ENCODE measurements around the gene ST8SIA6. TPM values are rescaled to one million over a fixed set of nuclear protein-coding genes. Genes with fewer than 3 reads are reported as not detected.
A peak's percentile ranks its signal among the peaks of the same experiment; 100 is the strongest.

The ST8SIA6 gene
- total and polyA plus RNA-seq, 5 donors from 2014 or later = 5.6 to 10.8 (median 9.0) TPM

GRCh38 chr10:17423632-17424186 lies 30.7 kb downstream of the ST8SIA6 start:
- ATAC-seq (ENCODE audit: low read depth in 2 of 2) (no peak), DNase-seq (peak in 1 of 3 donors; percentile 19)
- peaks cover 65% of the 10 kb centered on the region for H3K4me1 ChIP-seq (ENCODE audit: control insufficient read depth, insufficient read depth, low read length, poor library complexity, severe bottlenecking)
- no peaks in the 10 kb centered on the region for H3K27me3 Mint-ChIP-seq
- peak overlapping the region; percentile 37 for H3K27ac ChIP-seq (ENCODE audit: insufficient read depth, low read length, poor library complexity, severe bottlenecking)
- H3K9me3 Mint-ChIP-seq = no peaks in the 10 kb centered on the region
- H3K9me3 ChIP-seq (ENCODE audit: control insufficient read depth in 2 of 2, low read length in 2 of 2) = no peaks in the 10 kb centered on the region
- peak overlapping the region; percentile 28 to 64 (median 58) for H3K4me3 Mint-ChIP-seq
- H3K4me3 ChIP-seq (ENCODE audit: low read depth, low read length) = no peak overlapping the region
- H3K36me3 ChIP-seq (ENCODE audit: control insufficient read depth, insufficient read depth, low read length) = no peaks in the 10 kb centered on the region
- H3K4me1 Mint-ChIP-seq = peaks cover 39 to 89% (median 51%) of the 10 kb centered on the region in 4 donors
- no peaks in the 10 kb centered on the region for H3K36me3 Mint-ChIP-seq
- no peaks in the 10 kb centered on the region for H3K27me3 ChIP-seq (ENCODE audit: control insufficient read depth, insufficient read depth, low read length)
- H3K27ac Mint-ChIP-seq = peak overlapping the region; percentile 89 to 94 (median 93)

- no peaks in the 10 kb centered on the region for H3K9me3 Mint-ChIP-seq
- DNase-seq = no peak
- no peaks in the 10 kb centered on the region for H3K36me3 ChIP-seq (ENCODE audit: control insufficient read depth, insufficient read depth, low read length)
- no peak overlapping the region for H3K4me3 Mint-ChIP-seq
- H3K27me3 ChIP-seq (ENCODE audit: control insufficient read depth, insufficient read depth, low read length) = no peaks in the 10 kb centered on the region
- H3K27ac ChIP-seq (ENCODE audit: insufficient read depth, low read length, poor library complexity, severe bottlenecking) = no peak overlapping the region
- H3K9me3 ChIP-seq (ENCODE audit: control insufficient read depth in 2 of 2, low read length in 2 of 2) = no peaks in the 10 kb centered on the region
- no peaks in the 10 kb centered on the region for H3K36me3 Mint-ChIP-seq
- peaks cover 34 to 81% (median 44%) of the 10 kb centered on the region in 4 donors for H3K4me1 Mint-ChIP-seq
- H3K4me3 ChIP-seq (ENCODE audit: low read depth, low read length) = peak overlapping the region; percentile 21
- ATAC-seq (ENCODE audit: low read depth in 2 of 2) = no peak
- H3K27ac Mint-ChIP-seq = peak overlapping the region; percentile 79 to 94 (median 89)
- H3K27me3 Mint-ChIP-seq = no peaks in the 10 kb centered on the region
- H3K4me1 ChIP-seq (ENCODE audit: control insufficient read depth, insufficient read depth, low read length, poor library complexity, severe bottlenecking) = peaks cover 57% of the 10 kb centered on the region
These were observed 31.5 kb downstream of the ST8SIA6 start for GRCh38 chr10:17422931-17423330.

GRCh38 chr10:17418249-17418648 lies 36.1 kb downstream of the ST8SIA6 start:
- no peak overlapping the region for H3K4me3 Mint-ChIP-seq
- peaks cover 0 to 8% (median 3%) of the 10 kb centered on the region in 7 donors for H3K9me3 Mint-ChIP-seq
- Histone ChIP-seq H3K27me3 (ENCODE audit: control insufficient read depth, insufficient read depth, low read length) (no peaks in the 10 kb centered on the region), H3K27ac (ENCODE audit: insufficient read depth, low read length, poor library complexity, severe bottlenecking) (no peak overlapping the region), H3K36me3 (ENCODE audit: control insufficient read depth, insufficient read depth, low read length) (no peaks in the 10 kb centered on the region), H3K4me1 (ENCODE audit: control insufficient read depth, insufficient read depth, low read length, poor library complexity, severe bottlenecking) (peaks cover 10% of the 10 kb centered on the region), H3K9me3 (ENCODE audit: control insufficient read depth in 2 of 2, low read length in 2 of 2) (no peaks in the 10 kb centered on the region), H3K4me3 (ENCODE audit: low read depth, low read length) (no peak overlapping the region)
- DNase-seq (no peak), ATAC-seq (ENCODE audit: low read depth in 2 of 2) (no peak)
- H3K27ac Mint-ChIP-seq = no peak overlapping the region
- H3K27me3 Mint-ChIP-seq = no peaks in the 10 kb centered on the region
- H3K36me3 Mint-ChIP-seq = peaks cover 10% of the 10 kb centered on the region
- peaks cover 25 to 70% (median 36%) of the 10 kb centered on the region in 4 donors for H3K4me1 Mint-ChIP-seq

GRCh38 chr10:17416442-17417211 lies 37.8 kb downstream of the ST8SIA6 start:
- no peak for DNase-seq
- Histone ChIP-seq H3K27ac (ENCODE audit: insufficient read depth, low read length, poor library complexity, severe bottlenecking) (no peak overlapping the region), H3K4me3 (ENCODE audit: low read depth, low read length) (no peak overlapping the region), H3K9me3 (ENCODE audit: control insufficient read depth in 2 of 2, low read length in 2 of 2) (no peaks in the 10 kb centered on the region), H3K4me1 (ENCODE audit: control insufficient read depth, insufficient read depth, low read length, poor library complexity, severe bottlenecking) (no peaks in the 10 kb centered on the region), H3K27me3 (ENCODE audit: control insufficient read depth, insufficient read depth, low read length) (no peaks in the 10 kb centered on the region), H3K36me3 (ENCODE audit: control insufficient read depth, insufficient read depth, low read length) (no peaks in the 10 kb centered on the region)
- H3K4me1 Mint-ChIP-seq = peaks cover 24 to 64% (median 32%) of the 10 kb centered on the region in 4 donors
- H3K9me3 Mint-ChIP-seq = peaks cover 0 to 8% (median 3%) of the 10 kb centered on the region in 7 donors
- peaks cover 14% of the 10 kb centered on the region for H3K36me3 Mint-ChIP-seq
- no peak for ATAC-seq (ENCODE audit: low read depth in 2 of 2)
- peak overlapping the region in 1 of 4 donors; percentile 13 for H3K4me3 Mint-ChIP-seq
- no peaks in the 10 kb centered on the region for H3K27me3 Mint-ChIP-seq
- peak overlapping the region in 1 of 3 donors; percentile 78 for H3K27ac Mint-ChIP-seq

- Mint-ChIP-seq H3K4me3 (no peak overlapping the region), H3K4me1 (peaks cover 28 to 66% (median 39%) of the 10 kb centered on the region in 4 donors), H3K9me3 (peaks cover 0 to 8% (median 3%) of the 10 kb centered on the region in 7 donors), H3K27ac (peak overlapping the region in 2 of 3 donors; percentile 15 to 72), H3K27me3 (no peaks in the 10 kb centered on the region), H3K36me3 (peaks cover 14% of the 10 kb centered on the region)
- no peak overlapping the region for H3K27ac ChIP-seq (ENCODE audit: insufficient read depth, low read length, poor library complexity, severe bottlenecking)
- ATAC-seq (ENCODE audit: low read depth in 2 of 2) = no peak
- H3K4me3 ChIP-seq (ENCODE audit: low read depth, low read length) = no peak overlapping the region
- H3K9me3 ChIP-seq (ENCODE audit: control insufficient read depth in 2 of 2, low read length in 2 of 2) = no peaks in the 10 kb centered on the region
- H3K4me1 ChIP-seq (ENCODE audit: control insufficient read depth, insufficient read depth, low read length, poor library complexity, severe bottlenecking) = peaks cover 3% of the 10 kb centered on the region
- no peaks in the 10 kb centered on the region for H3K36me3 ChIP-seq (ENCODE audit: control insufficient read depth, insufficient read depth, low read length)
- no peaks in the 10 kb centered on the region for H3K27me3 ChIP-seq (ENCODE audit: control insufficient read depth, insufficient read depth, low read length)
- no peak for DNase-seq
These were observed 39.2 kb downstream of the ST8SIA6 start for GRCh38 chr10:17415046-17415658.

DNA sequence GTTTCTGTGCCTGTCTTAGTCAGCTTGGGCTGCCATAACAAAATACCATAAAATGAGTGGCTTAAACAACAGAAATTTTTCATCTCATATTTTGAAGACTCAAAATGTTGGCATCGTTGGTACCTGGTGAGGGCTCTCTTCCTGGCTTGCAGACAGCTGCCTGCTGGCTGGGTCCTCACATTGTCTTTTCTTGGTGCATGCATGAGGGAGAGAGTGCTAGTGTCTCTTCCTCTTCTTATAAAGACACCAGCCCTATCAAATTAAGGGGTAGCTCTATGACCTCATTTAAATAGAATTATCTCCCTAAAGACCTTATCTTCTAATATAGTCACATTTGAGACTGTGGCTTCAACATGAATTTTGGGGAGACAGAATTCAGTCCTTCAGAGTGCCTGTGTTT lies 39.9 kb downstream of the ST8SIA6 start:
- peaks cover 10% of the 10 kb centered on the region for H3K4me1 ChIP-seq (ENCODE audit: control insufficient read depth, insufficient read depth, low read length, poor library complexity, severe bottlenecking)
- Mint-ChIP-seq H3K4me1 (peaks cover 33 to 70% (median 44%) of the 10 kb centered on the region in 4 donors), H3K27me3 (no peaks in the 10 kb centered on the region), H3K27ac (peak overlapping the region in 2 of 3 donors; percentile 15 to 72), H3K36me3 (peaks cover 14% of the 10 kb centered on the region), H3K9me3 (peaks cover 0 to 8% (median 3%) of the 10 kb centered on the region in 7 donors), H3K4me3 (no peak overlapping the region)
- no peak for ATAC-seq (ENCODE audit: low read depth in 2 of 2)
- no peaks in the 10 kb centered on the region for H3K27me3 ChIP-seq (ENCODE audit: control insufficient read depth, insufficient read depth, low read length)
- no peaks in the 10 kb centered on the region for H3K9me3 ChIP-seq (ENCODE audit: control insufficient read depth in 2 of 2, low read length in 2 of 2)
- H3K27ac ChIP-seq (ENCODE audit: insufficient read depth, low read length, poor library complexity, severe bottlenecking) = no peak overlapping the region
- no peak overlapping the region for H3K4me3 ChIP-seq (ENCODE audit: low read depth, low read length)
- no peak for DNase-seq
- H3K36me3 ChIP-seq (ENCODE audit: control insufficient read depth, insufficient read depth, low read length) = no peaks in the 10 kb centered on the region

GRCh38 chr10:17413876-17414275 lies 40.5 kb downstream of the ST8SIA6 start:
- Histone ChIP-seq H3K4me3 (ENCODE audit: low read depth, low read length) (no peak overlapping the region), H3K4me1 (ENCODE audit: control insufficient read depth, insufficient read depth, low read length, poor library complexity, severe bottlenecking) (peaks cover 14% of the 10 kb centered on the region), H3K27ac (ENCODE audit: insufficient read depth, low read length, poor library complexity, severe bottlenecking) (no peak overlapping the region), H3K36me3 (ENCODE audit: control insufficient read depth, insufficient read depth, low read length) (no peaks in the 10 kb centered on the region), H3K9me3 (ENCODE audit: control insufficient read depth in 2 of 2, low read length in 2 of 2) (no peaks in the 10 kb centered on the region), H3K27me3 (ENCODE audit: control insufficient read depth, insufficient read depth, low read length) (no peaks in the 10 kb centered on the region)
- DNase-seq = no peak
- Mint-ChIP-seq H3K4me1 (peaks cover 35 to 69% (median 49%) of the 10 kb centered on the region in 4 donors), H3K36me3 (peaks cover 14% of the 10 kb centered on the region), H3K4me3 (no peak overlapping the region), H3K27me3 (no peaks in the 10 kb centered on the region), H3K27ac (no peak overlapping the region), H3K9me3 (peaks cover 0 to 8% (median 3%) of the 10 kb centered on the region in 7 donors)
- ATAC-seq (ENCODE audit: low read depth in 2 of 2) = no peak
